Skeletal muscle tissue (tissue), 4 donors: ENCODE data around the gene CIPC. TPM values are rescaled to one million over a fixed set of nuclear protein-coding genes. Genes with fewer than 3 reads are reported as not detected.

Experiments used
- H3K27ac ChIP-seq: one replicate; pipeline ENCODE4 v1.7.0; 2013; ENCODE audit warnings: mild to moderate bottlenecking, low read depth, low read length, inconsistent platforms
- H3K27me3 ChIP-seq, 3 donors: one replicate each; pipeline ENCODE4 v1.7.0; 2013; ENCODE audit warnings: low read length in 3 of 3; ENCODE audit not compliant: control insufficient read depth in 3 of 3, insufficient read depth in 3 of 3
- H3K36me3 ChIP-seq, 3 donors: one replicate each; pipeline ENCODE4 v1.7.0; 2013; ENCODE audit warnings: low read length in 3 of 3; ENCODE audit not compliant: control insufficient read depth in 3 of 3, insufficient read depth in 3 of 3
- H3K4me1 ChIP-seq, 3 donors: one replicate each; pipeline ENCODE4 v1.7.0; 2013; ENCODE audit warnings: low read length in 3 of 3, mild to moderate bottlenecking in 3 of 3; ENCODE audit not compliant: control insufficient read depth in 3 of 3, insufficient read depth in 3 of 3
- H3K4me3 ChIP-seq, 3 donors: one replicate each; pipeline ENCODE4 v1.7.0; 2013; ENCODE audit warnings: low read length in 3 of 3
- H3K9ac ChIP-seq, 3 donors: one replicate each; pipeline ENCODE4 v1.7.0; 2013; ENCODE audit warnings: low read length in 3 of 3, mild to moderate bottlenecking in 3 of 3, moderate library complexity in 2 of 3, low read depth in 1 of 3
- H3K9me3 ChIP-seq, 3 donors: one replicate each; pipeline ENCODE4 v1.7.0; 2013; ENCODE audit warnings: low read length in 3 of 3; ENCODE audit not compliant: control insufficient read depth in 3 of 3
- total RNA-seq: library from RNA; depleted of rRNA; stranded (reverse); fragments of >200 nt; gene quantifications from one replicate; pipeline ENCODE4 v1.2.3, GENCODE V29; 2014
- donor health status: Osteomylitis.

Gene CIPC
- total RNA-seq, 1 donor from 2014 or later, result 13.6 TPM

DNA sequence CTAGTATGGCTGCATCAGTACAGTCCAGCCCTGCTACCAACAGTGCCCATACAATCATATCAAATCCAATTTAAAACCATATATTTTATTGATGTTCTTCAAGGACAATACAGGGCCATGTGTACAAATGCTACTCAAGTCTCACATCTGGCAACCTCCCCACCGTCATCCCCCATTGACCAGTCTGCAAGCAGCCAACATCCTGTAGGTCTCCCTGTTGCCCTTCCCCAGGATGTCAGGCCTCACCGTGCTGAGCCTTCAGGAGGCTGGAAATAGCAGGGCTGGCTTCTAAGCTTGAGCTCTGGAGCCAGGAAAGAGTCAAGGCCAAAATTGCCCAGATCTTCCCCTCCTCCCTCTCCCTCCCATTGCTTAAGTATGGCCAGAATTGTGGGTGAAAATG, 33.1 kb downstream of the CIPC start:
- no peak overlapping the region for H3K9ac ChIP-seq
- H3K36me3 ChIP-seq, result no peaks in the 10 kb centered on the region
- H3K27me3 ChIP-seq, result peaks cover 19 to 30% (median 26%) of the 10 kb centered on the region in 3 donors
- H3K4me3 ChIP-seq, result no peak overlapping the region
- H3K9me3 ChIP-seq, result no peaks in the 10 kb centered on the region
- H3K27ac ChIP-seq, result no peak overlapping the region
- peaks cover 0 to 8% (median 2%) of the 10 kb centered on the region in 3 donors for H3K4me1 ChIP-seq

DNA sequence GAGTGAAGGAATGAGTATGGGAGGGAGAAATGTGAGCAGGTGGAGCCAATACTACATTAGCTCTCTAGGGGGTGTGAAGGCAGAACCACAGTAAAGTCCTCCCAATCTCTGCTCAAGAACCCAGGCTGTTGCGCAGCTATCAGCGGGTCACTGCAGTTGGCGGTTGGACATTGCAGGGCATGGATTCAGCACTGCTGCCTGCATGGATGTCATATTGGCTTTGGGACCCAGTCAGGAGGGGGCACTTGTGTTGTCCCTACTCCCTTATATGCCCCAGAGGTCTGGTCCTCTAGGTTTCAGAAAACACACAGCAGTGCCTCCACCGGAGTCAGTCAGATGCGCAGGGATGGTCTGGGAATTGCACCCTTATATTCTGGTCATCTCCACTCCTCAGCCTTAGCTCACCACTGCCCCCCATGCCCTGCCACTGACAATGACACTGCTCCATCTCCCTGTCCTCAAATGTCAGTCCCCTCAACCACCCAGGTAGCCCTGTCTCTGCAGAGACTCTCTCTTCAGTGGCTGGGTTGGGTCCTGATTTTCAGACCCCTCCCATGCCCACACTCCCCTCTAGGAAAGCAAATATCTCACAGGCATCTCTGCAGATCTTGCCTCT, 33.9 kb downstream of the CIPC start:
- no peak overlapping the region for H3K4me3 ChIP-seq
- no peak overlapping the region for H3K27ac ChIP-seq
- H3K4me1 ChIP-seq, result peaks cover 0 to 11% (median 2%) of the 10 kb centered on the region in 3 donors
- H3K27me3 ChIP-seq, result peaks cover 26 to 37% (median 27%) of the 10 kb centered on the region in 3 donors
- H3K36me3 ChIP-seq, result no peaks in the 10 kb centered on the region
- H3K9me3 ChIP-seq, result no peaks in the 10 kb centered on the region
- H3K9ac ChIP-seq, result no peak overlapping the region

DNA sequence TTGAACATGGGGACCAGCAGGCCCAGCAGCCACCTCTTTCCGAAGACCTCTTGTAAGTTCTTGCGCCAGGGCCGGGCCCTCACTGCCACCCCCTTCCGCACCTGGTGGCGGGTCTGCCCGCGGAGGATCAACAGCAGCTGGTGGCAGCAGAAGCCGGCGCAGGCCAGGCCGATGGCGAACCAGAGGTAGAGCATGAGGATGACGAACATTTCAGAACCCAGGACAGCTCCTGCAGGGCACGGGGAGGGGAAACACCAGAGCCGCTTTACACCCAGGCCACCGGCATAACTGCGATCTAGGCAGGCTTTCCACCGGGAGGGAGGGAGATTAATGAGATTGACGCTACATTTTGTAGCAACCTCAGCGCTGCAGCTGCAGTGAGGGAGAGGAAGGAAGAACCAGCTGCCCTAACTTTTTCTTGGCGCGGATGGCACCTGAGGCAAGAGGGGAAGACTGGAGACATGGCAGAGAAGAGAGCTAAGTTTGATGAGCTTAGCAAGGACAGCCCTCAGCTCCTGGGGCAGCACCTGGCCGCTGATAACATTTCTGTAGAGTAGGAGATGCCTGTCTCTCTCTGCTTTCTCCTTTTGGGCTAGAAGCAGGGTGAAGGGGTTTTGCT, 35.8 kb downstream of the CIPC start:
- H3K4me3 ChIP-seq, result no peak overlapping the region
- H3K27me3 ChIP-seq, result peaks cover 40 to 54% (median 43%) of the 10 kb centered on the region in 3 donors
- no peak overlapping the region for H3K27ac ChIP-seq
- H3K9ac ChIP-seq, result no peak overlapping the region
- H3K4me1 ChIP-seq, result peaks cover 0 to 11% (median 2%) of the 10 kb centered on the region in 3 donors
- H3K36me3 ChIP-seq, result no peaks in the 10 kb centered on the region
- peaks cover 0 to 3% (median 0%) of the 10 kb centered on the region in 3 donors for H3K9me3 ChIP-seq

DNA sequence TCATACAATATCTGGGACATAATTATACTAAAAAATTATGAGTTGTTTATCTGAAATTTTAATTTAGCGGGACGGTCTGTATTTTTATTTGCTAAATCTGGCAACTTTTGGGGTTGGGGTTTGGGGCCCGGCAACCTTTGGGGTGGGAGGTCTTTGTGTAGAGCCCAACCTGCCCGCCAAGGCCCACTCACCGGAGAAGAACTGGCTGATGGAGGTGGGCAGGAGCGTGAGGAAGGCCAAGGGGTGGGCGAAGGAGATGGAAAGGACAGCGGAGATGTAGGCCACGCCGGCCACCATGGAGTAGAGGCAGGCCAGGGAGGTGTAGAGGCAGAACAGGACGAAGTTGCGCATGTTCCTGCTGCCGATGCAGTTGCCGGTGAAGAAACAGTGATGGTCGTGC, 41.0 kb downstream of the CIPC start:
- no peaks in the 10 kb centered on the region for H3K36me3 ChIP-seq
- H3K4me1 ChIP-seq, result peaks cover 0 to 35% (median 24%) of the 10 kb centered on the region in 3 donors
- no peak overlapping the region for H3K9ac ChIP-seq
- H3K4me3 ChIP-seq, result no peak overlapping the region
- H3K9me3 ChIP-seq, result peaks cover 0 to 3% (median 0%) of the 10 kb centered on the region in 3 donors
- no peak overlapping the region for H3K27ac ChIP-seq
- H3K27me3 ChIP-seq, result peaks cover 70 to 77% (median 73%) of the 10 kb centered on the region in 3 donors

DNA sequence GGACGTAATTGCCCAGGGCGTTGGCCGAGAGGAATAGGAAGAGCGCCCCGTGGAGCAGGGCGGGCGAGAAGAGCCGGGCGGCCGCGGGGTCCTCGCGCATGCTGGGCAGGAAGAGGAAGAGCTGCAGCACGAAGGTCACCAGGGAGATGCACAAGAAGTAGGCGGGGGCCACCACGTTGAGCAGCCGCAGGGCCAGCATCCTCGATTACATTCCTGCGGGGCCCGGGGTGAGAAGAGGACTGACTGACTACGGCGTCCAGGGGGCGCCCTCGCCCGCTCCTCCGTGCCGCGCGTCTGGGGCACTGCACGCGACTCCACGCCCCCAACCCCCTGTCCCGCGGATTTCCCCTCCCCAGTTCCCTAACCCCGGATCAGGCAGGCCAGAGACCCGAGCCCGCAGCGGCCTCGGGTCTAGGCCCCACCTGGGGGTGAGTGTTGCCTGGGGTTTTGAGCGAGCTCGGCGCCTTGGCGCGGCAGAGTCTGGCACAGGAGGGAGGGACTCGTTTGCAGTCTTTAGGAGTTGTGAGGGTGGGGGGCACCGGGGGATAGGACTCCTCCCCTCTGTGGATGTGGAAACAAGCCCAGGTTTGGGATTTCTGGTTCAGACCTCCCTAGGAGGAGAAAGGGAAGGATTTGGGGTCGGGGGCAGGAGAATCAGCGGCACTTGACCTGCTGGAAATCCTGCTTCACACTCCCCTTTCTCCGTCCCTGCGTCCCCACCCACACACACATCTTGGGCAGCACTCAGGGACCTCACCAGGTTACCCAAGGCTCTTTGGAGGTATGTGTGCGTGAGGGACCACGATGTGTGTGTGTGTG, 41.7 kb downstream of the CIPC start:
- Histone ChIP-seq H3K27ac (no peak overlapping the region), H3K4me3 (no peak overlapping the region), H3K36me3 (no peaks in the 10 kb centered on the region), H3K27me3 (peaks cover 68 to 74% (median 70%) of the 10 kb centered on the region in 3 donors), H3K4me1 (peaks cover 0 to 35% (median 24%) of the 10 kb centered on the region in 3 donors), H3K9ac (no peak overlapping the region), H3K9me3 (peaks cover 0 to 3% (median 0%) of the 10 kb centered on the region in 3 donors)

DNA sequence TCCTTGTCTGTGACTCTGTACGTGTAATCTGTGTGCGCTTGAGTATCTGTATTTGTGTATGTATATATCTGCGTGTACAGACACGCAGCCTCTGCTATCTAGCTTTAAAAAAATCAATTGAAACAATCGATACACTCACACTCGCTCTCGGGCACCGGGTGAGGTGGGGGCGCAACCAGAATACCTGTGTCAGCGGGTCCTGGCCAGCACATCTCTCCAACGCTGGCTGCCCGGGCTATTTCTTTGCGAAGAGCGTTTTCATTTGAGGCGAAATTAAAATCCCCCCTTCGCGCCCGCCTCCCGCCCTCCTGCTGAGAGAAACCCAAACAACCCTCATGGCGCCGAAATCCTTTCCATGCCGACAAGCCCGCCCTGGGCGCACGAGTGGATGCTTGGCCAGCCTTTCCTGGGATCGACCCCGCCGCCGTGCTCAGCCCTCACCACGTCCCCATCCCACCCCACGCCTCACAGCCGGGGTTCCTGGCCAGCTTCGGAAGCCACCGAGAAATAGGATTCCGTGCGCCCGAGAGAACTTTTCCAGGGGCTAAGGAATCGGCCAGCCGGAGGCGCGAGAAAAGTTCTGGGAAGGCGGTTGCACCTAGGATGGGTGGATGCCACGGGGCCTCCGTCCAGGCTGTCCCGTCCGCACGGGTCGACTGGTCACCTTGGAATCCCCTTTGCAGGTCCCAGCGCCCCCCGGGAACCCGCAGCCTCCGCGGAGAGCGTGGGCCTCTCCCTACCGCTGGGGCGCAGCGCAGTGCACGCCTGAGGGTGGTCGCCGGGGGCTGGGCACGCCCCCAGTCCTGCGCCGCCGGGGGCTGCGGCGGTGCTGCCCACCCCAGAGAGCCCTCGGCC, 42.5 kb downstream of the CIPC start:
- Histone ChIP-seq H3K9me3 (peaks cover 0 to 3% (median 0%) of the 10 kb centered on the region in 3 donors), H3K27ac (no peak overlapping the region), H3K9ac (peak overlapping the region in 2 of 3 donors; percentile 50 to 53), H3K27me3 (peaks cover 73 to 75% (median 74%) of the 10 kb centered on the region in 3 donors), H3K4me3 (peak overlapping the region in 2 of 3 donors; percentile 58), H3K4me1 (peaks cover 0 to 33% (median 24%) of the 10 kb centered on the region in 3 donors), H3K36me3 (no peaks in the 10 kb centered on the region)

DNA sequence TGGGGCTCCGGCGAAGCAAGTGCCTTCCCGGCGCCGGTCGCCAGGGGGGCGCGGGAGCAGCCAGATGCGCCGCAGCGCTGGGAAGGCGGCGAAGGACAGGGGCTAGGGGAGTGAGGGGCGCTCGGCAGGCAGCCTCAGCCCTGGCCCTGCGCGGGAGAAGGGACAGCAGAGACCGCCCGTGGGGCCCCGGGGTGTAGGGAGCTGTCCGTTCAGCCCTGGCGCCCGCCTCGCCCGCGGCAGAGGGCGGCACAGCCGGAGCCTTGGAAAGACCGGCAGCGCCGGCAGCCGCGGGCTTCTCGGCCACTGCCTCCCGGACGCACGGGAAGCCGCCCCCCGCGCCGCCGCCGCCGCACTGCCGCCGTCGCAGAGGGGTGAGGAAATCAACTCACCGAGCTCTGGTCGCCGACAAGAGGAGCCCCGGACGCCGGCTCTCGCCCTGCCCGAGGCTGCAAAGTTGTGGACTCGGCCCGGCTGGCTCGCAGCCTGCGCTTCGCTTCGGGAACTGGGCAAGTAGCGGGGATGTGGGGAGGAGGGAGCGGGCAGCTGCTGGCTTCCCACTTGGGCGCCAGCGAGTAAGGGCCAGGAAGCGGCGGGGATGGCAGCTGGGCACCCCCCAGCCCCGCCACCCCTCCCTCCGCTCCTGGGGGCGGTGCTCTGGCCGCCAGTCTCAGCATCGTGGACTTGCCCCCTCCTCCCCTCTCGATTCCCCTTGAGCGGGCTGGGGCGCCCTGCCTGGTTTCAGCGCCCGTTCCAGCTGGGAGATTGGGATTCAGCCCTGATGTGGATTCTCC, 43.4 kb downstream of the CIPC start, which contains the start of gene ZDHHC22:
Gene ZDHHC22, minus strand, starts transcription at position 578 of the 791 bp plus-strand sequence. CDS start 2,053 bp downstream, outside the sequence.
- no peak within 1 kb of the TSS for H3K27ac ChIP-seq
- peaks cover 77 to 82% (median 82%) of the 10 kb centered on the region in 3 donors for H3K27me3 ChIP-seq
- H3K4me1 ChIP-seq, result peaks cover 0 to 24% (median 24%) of the 10 kb centered on the region in 3 donors
- H3K36me3 ChIP-seq, result no peaks in the 10 kb centered on the region
- peaks cover 0 to 3% (median 0%) of the 10 kb centered on the region in 3 donors for H3K9me3 ChIP-seq
- peak within 1 kb of the TSS; percentile 14 to 58 (median 58) for H3K4me3 ChIP-seq
- H3K9ac ChIP-seq, result peak within 1 kb of the TSS in 2 of 3 donors; percentile 50 to 53

DNA sequence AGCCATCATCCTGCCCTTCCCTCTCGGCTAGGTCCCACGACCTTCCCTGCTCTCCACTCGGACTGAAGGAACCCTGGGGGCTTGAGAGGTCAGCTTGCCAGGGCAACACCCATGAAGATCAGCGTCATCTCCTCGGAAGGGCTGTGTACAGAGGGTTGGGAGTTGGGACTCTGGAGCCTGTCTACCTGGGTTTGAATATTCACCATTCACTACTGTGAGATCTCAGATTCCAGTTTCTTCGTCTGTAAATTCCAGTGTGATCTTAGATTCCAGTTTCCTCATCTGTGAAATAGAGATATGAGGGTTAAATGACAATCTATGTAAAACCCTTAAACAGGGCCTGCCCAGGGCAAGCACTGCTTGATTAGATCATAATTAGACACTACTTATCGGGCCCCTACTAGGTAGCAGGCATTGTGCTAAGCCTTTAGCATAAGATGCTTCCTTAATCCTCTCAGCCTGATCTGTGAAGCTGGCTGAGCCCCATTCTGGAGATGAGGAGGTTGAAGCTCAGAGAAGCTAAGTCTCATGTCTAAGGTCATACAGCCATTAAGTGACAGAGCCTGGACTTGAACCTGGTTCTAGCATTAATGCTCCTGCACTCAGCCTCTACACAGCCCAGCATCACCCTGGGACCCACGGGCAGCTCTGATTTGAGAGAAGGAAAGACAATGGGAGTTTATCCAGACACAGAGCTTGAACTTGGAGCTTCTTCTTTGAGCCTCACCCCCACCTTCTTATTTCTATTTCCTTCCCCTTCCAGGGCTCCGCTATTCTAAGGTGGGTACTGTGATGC, 44.1 kb downstream of the CIPC start:
- H3K27ac ChIP-seq, result no peak overlapping the region
- H3K36me3 ChIP-seq, result no peaks in the 10 kb centered on the region
- peak overlapping the region in 2 of 3 donors; percentile 14 to 58 for H3K4me3 ChIP-seq
- no peak overlapping the region for H3K9ac ChIP-seq
- peaks cover 0 to 3% (median 0%) of the 10 kb centered on the region in 3 donors for H3K9me3 ChIP-seq
- H3K4me1 ChIP-seq, result peaks cover 0 to 24% (median 24%) of the 10 kb centered on the region in 3 donors
- peaks cover 75 to 86% (median 76%) of the 10 kb centered on the region in 3 donors for H3K27me3 ChIP-seq
